CD4-positive, CD25-positive, alpha-beta regulatory T cell (primary cell): ENCODE data around the gene SLC22A14. TPM values are rescaled to one million over a fixed set of nuclear protein-coding genes. Genes with fewer than 3 reads are reported as not detected.

Source experiments
- ATAC-seq, 2 donors: fragments of 150-1000 bp; cut with Tn5 transposase; one replicate each; pipeline ENCODE4 v1.10.0; 2021; ENCODE audit warnings: low read depth in 2 of 2, moderate number of reproducible peaks in 2 of 2, moderate library complexity in 1 of 2
- DNase-seq, 3 donors: peaks; one replicate each; pipeline versions ENCODE4 v3.0.0 to v3.0.0-alpha.2; 2012 to 2022; ENCODE audit warnings: mixed read lengths in 1 of 3
- H3K27ac ChIP-seq: one replicate; pipeline ENCODE4 v1.7.0; 2013; ENCODE audit warnings: mild to moderate bottlenecking, low read length; ENCODE audit not compliant: insufficient read depth, poor library complexity, severe bottlenecking
- H3K27me3 ChIP-seq: one replicate; pipeline ENCODE4 v1.7.0; 2013; ENCODE audit warnings: low read length; ENCODE audit not compliant: control insufficient read depth, insufficient read depth
- H3K36me3 ChIP-seq: one replicate; pipeline ENCODE4 v1.7.0; 2013; ENCODE audit warnings: mild to moderate bottlenecking, low read length, moderate library complexity; ENCODE audit not compliant: control insufficient read depth, insufficient read depth
- H3K4me1 ChIP-seq: 2 replicates; pipeline ENCODE4 v1.7.0; 2013; ENCODE audit warnings: mild to moderate bottlenecking, low read length; ENCODE audit not compliant: insufficient read depth, control insufficient read depth, poor library complexity, severe bottlenecking
- H3K4me3 ChIP-seq: one replicate; pipeline ENCODE4 v1.7.0; 2013; ENCODE audit warnings: low read depth, mild to moderate bottlenecking, low read length, moderate library complexity
- H3K9me3 ChIP-seq, 2 experiments: 1 replicate in 1 of 2; 2 replicates in 1 of 2; pipeline ENCODE4 v1.7.0; 2013; ENCODE audit warnings: low read length in 2 of 2, mild to moderate bottlenecking in 1 of 2, moderate library complexity in 1 of 2; ENCODE audit not compliant: control insufficient read depth in 2 of 2
- H3K27ac Mint-ChIP-seq, 3 donors: one replicate each; pipeline ENCODE4 v1.8.0; 2020 to 2022; ENCODE audit warnings: mild to moderate bottlenecking in 3 of 3, mixed read lengths in 3 of 3, moderate library complexity in 2 of 3
- H3K27me3 Mint-ChIP-seq: one replicate; pipeline ENCODE4 v1.8.0; 2022; ENCODE audit warnings: mild to moderate bottlenecking, mixed read lengths
- H3K36me3 Mint-ChIP-seq: one replicate; pipeline ENCODE4 v1.8.0; 2020; ENCODE audit warnings: mixed read lengths
- H3K4me1 Mint-ChIP-seq, 4 donors: one replicate each; pipeline ENCODE4 v1.8.0; 2020 to 2022; ENCODE audit warnings: mixed read lengths in 4 of 4, mild to moderate bottlenecking in 1 of 4
- H3K4me3 Mint-ChIP-seq, 4 donors: one replicate each; pipeline ENCODE4 v1.8.0; 2020 to 2022; ENCODE audit warnings: mild to moderate bottlenecking in 4 of 4, mixed read lengths in 4 of 4, moderate library complexity in 3 of 4
- H3K9me3 Mint-ChIP-seq, 7 donors: one replicate each; pipeline ENCODE4 v1.8.0; 2020 to 2022; ENCODE audit warnings: mixed read lengths in 7 of 7, mild to moderate bottlenecking in 3 of 7, moderate library complexity in 2 of 7
- polyA plus RNA-seq, 4 donors: library from polyadenylated mRNA; unstranded; fragments of 300-500 nt; fragmentation: Illumina TruSeq; gene quantifications; one replicate each; pipeline ENCODE4 v1.2.3, GENCODE V29; 2021
- total RNA-seq: library from RNA; stranded (reverse); gene quantifications from one replicate; pipeline ENCODE4 v1.2.3, GENCODE V29; 2022

The SLC22A14 gene
- total and polyA plus RNA-seq, 5 donors from 2014 or later, result not detected

- no peak overlapping the region for H3K27ac Mint-ChIP-seq
- peaks cover 19% of the 10 kb centered on the region for H3K27me3 Mint-ChIP-seq
- no peak for DNase-seq
- no peaks in the 10 kb centered on the region for H3K4me1 Mint-ChIP-seq
- no peaks in the 10 kb centered on the region for H3K27me3 ChIP-seq
- H3K36me3 ChIP-seq, result no peaks in the 10 kb centered on the region
- H3K4me3 Mint-ChIP-seq, result no peak overlapping the region
- no peaks in the 10 kb centered on the region for H3K9me3 ChIP-seq
- no peak overlapping the region for H3K27ac ChIP-seq
- H3K36me3 Mint-ChIP-seq, result no peaks in the 10 kb centered on the region
- H3K4me3 ChIP-seq, result no peak overlapping the region
- H3K9me3 Mint-ChIP-seq, result peaks cover 0 to 5% (median 0%) of the 10 kb centered on the region in 7 donors
- no peaks in the 10 kb centered on the region for H3K4me1 ChIP-seq
- no peak for ATAC-seq
These were observed 29.4 kb downstream of the SLC22A14 start for GRCh38 chr3:38311476-38311875.

- Histone ChIP-seq H3K36me3 (no peaks in the 10 kb centered on the region), H3K9me3 (no peaks in the 10 kb centered on the region), H3K4me3 (no peak overlapping the region), H3K27me3 (no peaks in the 10 kb centered on the region), H3K27ac (no peak overlapping the region), H3K4me1 (no peaks in the 10 kb centered on the region)
- H3K27me3 Mint-ChIP-seq, result peaks cover 19% of the 10 kb centered on the region
- no peak for ATAC-seq
- peaks cover 0 to 5% (median 0%) of the 10 kb centered on the region in 7 donors for H3K9me3 Mint-ChIP-seq
- no peaks in the 10 kb centered on the region for H3K4me1 Mint-ChIP-seq
- H3K27ac Mint-ChIP-seq, result no peak overlapping the region
- no peaks in the 10 kb centered on the region for H3K36me3 Mint-ChIP-seq
- DNase-seq, result no peak
- H3K4me3 Mint-ChIP-seq, result no peak overlapping the region
These were observed 29.8 kb downstream of the SLC22A14 start for GRCh38 chr3:38311941-38312340.

- Histone ChIP-seq H3K9me3 (no peaks in the 10 kb centered on the region), H3K27ac (no peak overlapping the region), H3K4me3 (no peak overlapping the region), H3K4me1 (no peaks in the 10 kb centered on the region), H3K27me3 (no peaks in the 10 kb centered on the region), H3K36me3 (no peaks in the 10 kb centered on the region)
- DNase-seq, result no peak
- Mint-ChIP-seq H3K9me3 (peaks cover 0 to 5% (median 0%) of the 10 kb centered on the region in 7 donors), H3K27me3 (peaks cover 19% of the 10 kb centered on the region), H3K36me3 (no peaks in the 10 kb centered on the region), H3K4me3 (no peak overlapping the region), H3K4me1 (no peaks in the 10 kb centered on the region), H3K27ac (no peak overlapping the region)
- no peak for ATAC-seq
These were observed 30.3 kb downstream of the SLC22A14 start for GRCh38 chr3:38312356-38312755.

GRCh38 chr3:38313263-38313662 lies 31.2 kb downstream of the SLC22A14 start:
- Mint-ChIP-seq H3K4me1 (no peaks in the 10 kb centered on the region), H3K27me3 (peaks cover 19% of the 10 kb centered on the region)
- ATAC-seq, result no peak

GRCh38 chr3:38313695-38314094 lies 31.6 kb downstream of the SLC22A14 start:
- no peak overlapping the region for H3K4me3 Mint-ChIP-seq

More at GRCh38 chr3:38313263-38313662, 31.2 kb downstream of the SLC22A14 start:
- Histone ChIP-seq H3K4me1 (no peaks in the 10 kb centered on the region), H3K27me3 (no peaks in the 10 kb centered on the region), H3K36me3 (no peaks in the 10 kb centered on the region), H3K4me3 (no peak overlapping the region), H3K9me3 (no peaks in the 10 kb centered on the region), H3K27ac (no peak overlapping the region)
- Mint-ChIP-seq H3K36me3 (no peaks in the 10 kb centered on the region), H3K9me3 (peaks cover 0 to 5% (median 0%) of the 10 kb centered on the region in 7 donors), H3K27ac (no peak overlapping the region), H3K4me3 (no peak overlapping the region)
- no peak for DNase-seq

GRCh38 chr3:38314112-38314763 lies 32.1 kb downstream of the SLC22A14 start:
- Mint-ChIP-seq H3K9me3 (peaks cover 0 to 5% (median 0%) of the 10 kb centered on the region in 7 donors), H3K4me3 (no peak overlapping the region), H3K4me1 (no peaks in the 10 kb centered on the region), H3K27ac (no peak overlapping the region), H3K36me3 (no peaks in the 10 kb centered on the region), H3K27me3 (peaks cover 12% of the 10 kb centered on the region)
- Histone ChIP-seq H3K4me1 (no peaks in the 10 kb centered on the region), H3K36me3 (no peaks in the 10 kb centered on the region), H3K27ac (no peak overlapping the region), H3K4me3 (no peak overlapping the region), H3K9me3 (no peaks in the 10 kb centered on the region), H3K27me3 (no peaks in the 10 kb centered on the region)
- DNase-seq, result no peak
- no peak for ATAC-seq

More at GRCh38 chr3:38313695-38314094, 31.6 kb downstream of the SLC22A14 start:
- no peak overlapping the region for H3K4me3 ChIP-seq
- Mint-ChIP-seq H3K36me3 (no peaks in the 10 kb centered on the region), H3K27ac (no peak overlapping the region), H3K27me3 (peaks cover 17% of the 10 kb centered on the region), H3K4me1 (no peaks in the 10 kb centered on the region), H3K9me3 (peaks cover 0 to 5% (median 0%) of the 10 kb centered on the region in 7 donors)
- H3K27ac ChIP-seq, result no peak overlapping the region
- ATAC-seq (no peak), DNase-seq (no peak)
- no peaks in the 10 kb centered on the region for H3K27me3 ChIP-seq
- H3K9me3 ChIP-seq, result no peaks in the 10 kb centered on the region
- no peaks in the 10 kb centered on the region for H3K4me1 ChIP-seq
- H3K36me3 ChIP-seq, result no peaks in the 10 kb centered on the region

- Mint-ChIP-seq H3K9me3 (peaks cover 0 to 5% (median 0%) of the 10 kb centered on the region in 7 donors), H3K4me3 (no peak overlapping the region), H3K4me1 (no peaks in the 10 kb centered on the region), H3K36me3 (no peaks in the 10 kb centered on the region), H3K27ac (no peak overlapping the region), H3K27me3 (peaks cover 12% of the 10 kb centered on the region)
- ATAC-seq, result no peak
- Histone ChIP-seq H3K36me3 (no peaks in the 10 kb centered on the region), H3K4me1 (no peaks in the 10 kb centered on the region), H3K9me3 (no peaks in the 10 kb centered on the region), H3K27ac (no peak overlapping the region), H3K4me3 (no peak overlapping the region), H3K27me3 (no peaks in the 10 kb centered on the region)
- no peak for DNase-seq
These were observed 32.8 kb downstream of the SLC22A14 start for GRCh38 chr3:38314764-38315487.
